ENCODE measurements around the gene FNDC3B. TPM values are rescaled to one million over a fixed set of nuclear protein-coding genes. Genes with fewer than 3 reads are reported as not detected.

The FNDC3B gene
- total RNA-seq, 2 donors from 2014 or later = 57.6 to 69.3 TPM

- Histone ChIP-seq H3K4me3 (no peak overlapping the region), H3K27ac (no peak overlapping the region)
- no peak for TF ChIP-seq CTCF (IDR thresholded peaks at IDR 0.05)
Observed at GRCh38 chr3:172002512-172003078, 36.8 kb upstream of the FNDC3B start.

GRCh38 chr3:172003146-172003545 is 36.2 kb upstream of the FNDC3B start:
- no peak overlapping the region for H3K4me3 ChIP-seq
- no peak for TF ChIP-seq CTCF (IDR thresholded peaks at IDR 0.05)
- no peaks in the 10 kb centered on the region for H3K9me3 ChIP-seq
- H3K36me3 ChIP-seq = no peaks in the 10 kb centered on the region
- no peaks in the 10 kb centered on the region for H3K27me3 ChIP-seq
- DNase-seq (ENCODE audit: low spot score) = no peak
- H3K4me1 ChIP-seq = no peaks in the 10 kb centered on the region
- H3K27ac ChIP-seq = no peak overlapping the region

More at GRCh38 chr3:172002512-172003078, 36.8 kb upstream of the FNDC3B start:
- Histone ChIP-seq H3K4me1 (no peaks in the 10 kb centered on the region), H3K9me3 (no peaks in the 10 kb centered on the region), H3K36me3 (no peaks in the 10 kb centered on the region), H3K27me3 (no peaks in the 10 kb centered on the region)
- DNase-seq (ENCODE audit: low spot score) = no peak

- no peak for DNase-seq (ENCODE audit: low spot score)
- Histone ChIP-seq H3K4me1 (no peaks in the 10 kb centered on the region), H3K27me3 (no peaks in the 10 kb centered on the region), H3K4me3 (no peak overlapping the region), H3K36me3 (no peaks in the 10 kb centered on the region), H3K9me3 (no peaks in the 10 kb centered on the region), H3K27ac (no peak overlapping the region)
- no peak for TF ChIP-seq CTCF (IDR thresholded peaks at IDR 0.05)
Observed at GRCh38 chr3:172007065-172007370, 32.4 kb upstream of the FNDC3B start.

- Histone ChIP-seq H3K4me1 (no peaks in the 10 kb centered on the region), H3K27me3 (no peaks in the 10 kb centered on the region), H3K36me3 (no peaks in the 10 kb centered on the region), H3K9me3 (no peaks in the 10 kb centered on the region), H3K4me3 (no peak overlapping the region), H3K27ac (no peak overlapping the region)
- no peak for DNase-seq (ENCODE audit: low spot score)
- no peak for TF ChIP-seq CTCF (IDR thresholded peaks at IDR 0.05)
Observed at GRCh38 chr3:172009803-172010202, 29.6 kb upstream of the FNDC3B start.

GRCh38 chr3:172012775-172013174 is 26.6 kb upstream of the FNDC3B start:
- H3K4me3 ChIP-seq = no peak overlapping the region
- TF ChIP-seq CTCF (IDR thresholded peaks at IDR 0.05) = no peak
- no peaks in the 10 kb centered on the region for H3K36me3 ChIP-seq
- no peak overlapping the region for H3K27ac ChIP-seq
- H3K9me3 ChIP-seq = no peaks in the 10 kb centered on the region
- no peak for DNase-seq (ENCODE audit: low spot score)
- H3K4me1 ChIP-seq = no peaks in the 10 kb centered on the region
- H3K27me3 ChIP-seq = no peaks in the 10 kb centered on the region

DNA sequence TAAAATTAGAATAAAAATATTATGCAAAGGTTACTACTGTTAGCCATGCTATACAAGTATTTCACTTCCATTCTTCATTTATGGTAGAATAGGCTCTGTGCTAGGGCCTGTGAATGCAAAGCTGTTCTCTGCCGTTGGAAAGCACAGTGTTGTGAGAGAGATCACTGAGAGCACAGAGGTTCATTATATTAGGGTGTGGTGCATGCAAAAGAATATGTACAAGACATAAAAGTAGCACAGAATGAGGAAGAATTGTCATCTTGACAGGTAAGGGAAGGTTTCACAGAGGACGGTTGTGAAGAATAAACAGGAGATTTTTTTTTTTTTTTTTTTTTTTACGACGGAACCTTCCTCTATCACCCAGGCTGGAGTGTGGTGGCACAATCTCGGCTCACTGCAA is 25.2 kb upstream of the FNDC3B start:
- no peak for DNase-seq (ENCODE audit: low spot score)
- Histone ChIP-seq H3K4me1 (no peaks in the 10 kb centered on the region), H3K9me3 (no peaks in the 10 kb centered on the region), H3K27me3 (no peaks in the 10 kb centered on the region), H3K36me3 (no peaks in the 10 kb centered on the region), H3K27ac (peak overlapping the region in 1 of 2 donors; percentile 41), H3K4me3 (no peak overlapping the region)
- no peak for TF ChIP-seq CTCF (IDR thresholded peaks at IDR 0.05)

Measured in right atrium auricular region (tissue), 2 donors.